GM18526 (cell line): ENCODE data around the gene FTCD.

ENCODE experiments used
- POLR2A ChIP-seq: IDR thresholded peaks from 3 replicates; pipeline ENCODE4 v1.6.1; 2011; ENCODE audit not compliant: insufficient read length; ENCODE audit errors: extremely low read depth

Gene FTCD

GRCh38 chr21:46155514-46156377, at the start of gene FTCD:
Gene FTCD, minus strand, starts transcription at chr21:46155579. Its CDS starts 56 bp downstream, at chr21:46155523.
- no peak for TF ChIP-seq POLR2A

- TF ChIP-seq POLR2A, result no peak
Measured at GRCh38 chr21:46205166-46205565, 49.8 kb upstream of the FTCD start.

GRCh38 chr21:46203203-46203600, 47.8 kb upstream of the FTCD start:
- no peak for TF ChIP-seq POLR2A

- no peak for TF ChIP-seq POLR2A
Measured at GRCh38 chr21:46202592-46203202, 47.3 kb upstream of the FTCD start.

GRCh38 chr21:46199436-46200373, 44.3 kb upstream of the FTCD start:
- TF ChIP-seq POLR2A, result no peak

GRCh38 chr21:46196733-46197132, 41.4 kb upstream of the FTCD start:
- TF ChIP-seq POLR2A, result no peak

- TF ChIP-seq POLR2A, result no peak
Measured at GRCh38 chr21:46195595-46196195, 40.3 kb upstream of the FTCD start.

GRCh38 chr21:46194374-46195334, 39.3 kb upstream of the FTCD start:
- TF ChIP-seq POLR2A, result no peak

- TF ChIP-seq POLR2A, result no peak
Measured at GRCh38 chr21:46193829-46194373, 38.5 kb upstream of the FTCD start.

- no peak for TF ChIP-seq POLR2A
Measured at GRCh38 chr21:46191686-46192575, 36.6 kb upstream of the FTCD start.

- TF ChIP-seq POLR2A, result no peak
Measured at GRCh38 chr21:46191257-46191685, 35.9 kb upstream of the FTCD start.

- TF ChIP-seq POLR2A, result no peak
Measured at GRCh38 chr21:46190491-46191131, 35.2 kb upstream of the FTCD start.
